ENCODE measurements around the gene NMUR1. TPM values are rescaled to one million over a fixed set of nuclear protein-coding genes. Genes with fewer than 3 reads are reported as not detected.

The NMUR1 gene
- total RNA-seq, 4 donors from 2014 or later, result 0.15 to 0.31 (median 0.21) TPM; not detected in 1

- H3K27me3 ChIP-seq, result no peaks in the 10 kb centered on the region
- H3K36me3 ChIP-seq, result no peaks in the 10 kb centered on the region
- peaks cover 16% of the 10 kb centered on the region for H3K4me1 ChIP-seq
- H3K4me3 ChIP-seq, result no peak overlapping the region
- H3K9me3 ChIP-seq, result no peaks in the 10 kb centered on the region
- no peak overlapping the region for H3K27ac ChIP-seq
- WGBS, result 37% methylated on average over 3 of the region's 3 CpGs
- DNase-seq (ENCODE audit: low spot score in 2 of 2), result no peak
- TF ChIP-seq EP300 (IDR thresholded peaks at IDR 0.05), result no peak
- no peak for TF ChIP-seq POLR2A (IDR thresholded peaks at IDR 0.05)
- no peak for TF ChIP-seq POLR2AphosphoS5 (IDR thresholded peaks at IDR 0.05)
- no peak for TF ChIP-seq CTCF (IDR thresholded peaks at IDR 0.05)
These were observed 11.9 kb upstream of the NMUR1 start for GRCh38 chr2:231542136-231542535.

- no peaks in the 10 kb centered on the region for H3K9me3 ChIP-seq
- no peak for TF ChIP-seq EP300 (IDR thresholded peaks at IDR 0.05)
- no peak for TF ChIP-seq POLR2A (IDR thresholded peaks at IDR 0.05)
- no peak for TF ChIP-seq POLR2AphosphoS5 (IDR thresholded peaks at IDR 0.05)
- no peak for TF ChIP-seq CTCF (IDR thresholded peaks at IDR 0.05)
- no peaks in the 10 kb centered on the region for H3K36me3 ChIP-seq
- no peak overlapping the region for H3K4me3 ChIP-seq
- no peak for DNase-seq (ENCODE audit: low spot score in 2 of 2)
- H3K27me3 ChIP-seq, result no peaks in the 10 kb centered on the region
- WGBS, result 48% methylated on average over 7 of the region's 11 CpGs
- no peak overlapping the region for H3K27ac ChIP-seq
- peaks cover 16% of the 10 kb centered on the region for H3K4me1 ChIP-seq
These were observed 11.4 kb upstream of the NMUR1 start for GRCh38 chr2:231541645-231542044.

GRCh38 chr2:231539991-231540390 lies 9.7 kb upstream of the NMUR1 start:
- Histone ChIP-seq H3K27ac (no peak overlapping the region), H3K4me1 (peaks cover 9% of the 10 kb centered on the region), H3K36me3 (no peaks in the 10 kb centered on the region), H3K9me3 (no peaks in the 10 kb centered on the region), H3K27me3 (no peaks in the 10 kb centered on the region), H3K4me3 (no peak overlapping the region)
- DNase-seq (ENCODE audit: low spot score in 2 of 2), result no peak
- no peak for TF ChIP-seq POLR2A (IDR thresholded peaks at IDR 0.05)
- no peak for TF ChIP-seq EP300 (IDR thresholded peaks at IDR 0.05)
- TF ChIP-seq CTCF (IDR thresholded peaks at IDR 0.05), result no peak
- no peak for TF ChIP-seq POLR2AphosphoS5 (IDR thresholded peaks at IDR 0.05)
- WGBS, result 90% methylated on average over 4 of the region's 4 CpGs

DNA sequence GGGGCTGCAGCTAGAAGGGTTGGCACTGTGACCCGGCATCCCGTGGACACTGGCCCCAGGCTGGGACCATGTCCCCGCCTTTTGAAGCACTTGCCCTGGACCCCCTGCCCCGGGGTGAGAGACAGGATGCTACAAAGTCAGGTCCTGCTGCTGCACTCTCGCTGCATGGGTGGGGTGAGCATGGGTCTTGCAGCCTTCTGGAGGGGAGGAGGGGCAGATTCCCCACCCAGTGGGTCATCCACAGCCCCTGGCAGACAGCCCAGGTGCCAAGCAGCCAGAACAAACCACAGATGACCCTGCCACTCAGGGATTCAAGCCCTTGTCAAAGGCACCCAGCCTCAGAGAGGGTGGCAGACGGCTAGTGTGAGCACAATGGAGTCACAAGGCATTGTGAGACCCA lies 5.7 kb upstream of the NMUR1 start:
- TF ChIP-seq POLR2AphosphoS5 (IDR thresholded peaks at IDR 0.05), result no peak
- TF ChIP-seq EP300 (IDR thresholded peaks at IDR 0.05), result no peak
- no peak for TF ChIP-seq CTCF (IDR thresholded peaks at IDR 0.05)
- no peak for TF ChIP-seq POLR2A (IDR thresholded peaks at IDR 0.05)
- WGBS, result 61% methylated on average over 6 of the region's 6 CpGs

GRCh38 chr2:231533777-231534125 lies 3.5 kb upstream of the NMUR1 start:
- Histone ChIP-seq H3K9me3 (no peaks in the 10 kb centered on the region), H3K27me3 (peaks cover 17% of the 10 kb centered on the region), H3K27ac (no peak overlapping the region), H3K36me3 (no peaks in the 10 kb centered on the region), H3K4me3 (no peak overlapping the region), H3K4me1 (peaks cover 10% of the 10 kb centered on the region)
- DNase-seq (ENCODE audit: low spot score in 2 of 2), result no peak
- TF ChIP-seq POLR2AphosphoS5 (IDR thresholded peaks at IDR 0.05) (no peak), POLR2A (IDR thresholded peaks at IDR 0.05) (no peak), EP300 (IDR thresholded peaks at IDR 0.05) (no peak), CTCF (IDR thresholded peaks at IDR 0.05) (no peak)
- WGBS, result no CpG with 5 or more reads among the region's 7 CpGs

More for the DNA sequence above, 5.7 kb upstream of the NMUR1 start:
- no peaks in the 10 kb centered on the region for H3K4me1 ChIP-seq
- DNase-seq (ENCODE audit: low spot score in 2 of 2), result no peak
- H3K36me3 ChIP-seq, result no peaks in the 10 kb centered on the region
- no peak overlapping the region for H3K4me3 ChIP-seq
- no peaks in the 10 kb centered on the region for H3K9me3 ChIP-seq
- no peaks in the 10 kb centered on the region for H3K27me3 ChIP-seq
- no peak overlapping the region for H3K27ac ChIP-seq
